Neural progenitor cell (in vitro differentiated cells): Measurements from ENCODE around the gene FHIP1A. TPM values are rescaled to one million over a fixed set of nuclear protein-coding genes. Genes with fewer than 3 reads are reported as not detected.

Experiments used
- DNase-seq: peaks from one replicate; pipeline ENCODE4 v3.0.0-alpha.2; 2016; ENCODE audit warnings: low spot score
- H2AFZ ChIP-seq: fragments of 200-600 bp; sonication (generic); replicated peaks from 2 replicates; pipeline ENCODE4 v1.6.1; 2016; ENCODE audit warnings: antibody characterized with exemption
- H3F3A ChIP-seq: fragments of 200-600 bp; sonication (generic); 2 replicates; pipeline ENCODE4 v1.6.1; 2016; ENCODE audit warnings: antibody characterized with exemption, low read depth
- H3K27ac ChIP-seq: fragments of 200-600 bp; sonication (generic); 2 replicates; pipeline ENCODE4 v1.5.1; 2016; ENCODE audit warnings: mild to moderate bottlenecking
- H3K27me3 ChIP-seq: fragments of 200-600 bp; sonication (generic); 2 replicates; pipeline ENCODE4 v1.6.1; 2016; ENCODE audit warnings: mild to moderate bottlenecking, moderate library complexity
- H3K36me3 ChIP-seq: fragments of 200-600 bp; sonication (generic); 2 replicates; pipeline ENCODE4 v1.5.1; 2016
- H3K4me1 ChIP-seq: fragments of 200-600 bp; sonication (generic); 2 replicates; pipeline ENCODE4 v1.6.1; 2016; ENCODE audit warnings: mixed run types
- H3K4me2 ChIP-seq: fragments of 200-600 bp; sonication (generic); 2 replicates; pipeline ENCODE4 v1.6.1; 2016
- H3K4me3 ChIP-seq: fragments of 200-600 bp; sonication (generic); 2 replicates; pipeline ENCODE4 v1.5.1; 2016
- H3K79me2 ChIP-seq: fragments of 200-600 bp; sonication (generic); 2 replicates; pipeline ENCODE4 v1.6.1; 2016; ENCODE audit warnings: low read depth
- H3K9ac ChIP-seq: fragments of 200-600 bp; sonication (generic); 2 replicates; pipeline ENCODE4 v1.6.1; 2016
- H3K9me3 ChIP-seq: fragments of 200-600 bp; sonication (generic); 2 replicates; pipeline ENCODE4 v1.5.1; 2016; ENCODE audit warnings: low read depth
- H4K20me1 ChIP-seq: fragments of 200-600 bp; sonication (generic); 2 replicates; pipeline ENCODE4 v1.6.1; 2016; ENCODE audit warnings: low read depth
- H3K27ac Mint-ChIP-seq: 3 replicates; pipeline ENCODE4 v1.8.0; 2021; ENCODE audit warnings: mixed read lengths
- H3K27me3 Mint-ChIP-seq: 2 replicates; pipeline ENCODE4 v1.8.0; 2022; ENCODE audit warnings: low read depth, mild to moderate bottlenecking, inconsistent platforms, moderate library complexity, mixed read lengths; ENCODE audit not compliant: insufficient read depth
- H3K36me3 Mint-ChIP-seq: 3 replicates; pipeline ENCODE4 v1.8.0; 2021; ENCODE audit warnings: mixed read lengths
- H3K4me1 Mint-ChIP-seq: 3 replicates; pipeline ENCODE4 v1.8.0; 2021; ENCODE audit warnings: mixed read lengths
- H3K4me3 Mint-ChIP-seq: 3 replicates; pipeline ENCODE4 v1.8.0; 2021; ENCODE audit warnings: mild to moderate bottlenecking, moderate library complexity, mixed read lengths
- H3K9me3 Mint-ChIP-seq: 3 replicates; pipeline ENCODE4 v1.8.0; 2020; ENCODE audit warnings: mixed read lengths
- CTCF ChIP-seq: fragments of 200-600 bp; sonication (generic); IDR thresholded peaks from 2 replicates; pipeline ENCODE4 v1.5.1; 2017; ENCODE audit warnings: antibody characterized with exemption, mild to moderate bottlenecking
- EZH2 ChIP-seq: fragments of 200-600 bp; sonication (generic); IDR thresholded peaks from 2 replicates; pipeline ENCODE4 v1.6.1; 2017; ENCODE audit warnings: antibody characterized with exemption, mild to moderate bottlenecking, moderate library complexity
- EZH2phosphoT487 ChIP-seq: fragments of 200-600 bp; sonication (generic); IDR thresholded peaks from 2 replicates; pipeline ENCODE4 v1.6.1; 2017; ENCODE audit warnings: antibody characterized with exemption
- total RNA-seq: library from RNA; depleted of rRNA; stranded (reverse); fragments of >200 nt; gene quantifications from 2 replicates; pipeline ENCODE4 v1.2.3, GENCODE V29; 2015; ENCODE audit warnings: low replicate concordance

The FHIP1A gene
- total RNA-seq, 1 donor from 2014 or later = 25.7 TPM

- H3K4me1 Mint-ChIP-seq = peaks cover 14% of the 10 kb centered on the region
- no peaks in the 10 kb centered on the region for H4K20me1 ChIP-seq
- H3K27me3 Mint-ChIP-seq = peaks cover 17% of the 10 kb centered on the region
- peak overlapping the region; percentile 95 for H3K4me2 ChIP-seq
- no peaks in the 10 kb centered on the region for H3K9me3 Mint-ChIP-seq
- no peak overlapping the region for H3K27ac Mint-ChIP-seq
- peak overlapping the region; percentile 84 for H2AFZ ChIP-seq
- no peaks in the 10 kb centered on the region for H3K36me3 Mint-ChIP-seq
- H3K79me2 ChIP-seq = peaks cover 17% of the 10 kb centered on the region
- no peaks in the 10 kb centered on the region for H3K9me3 ChIP-seq
- H3K36me3 ChIP-seq = no peaks in the 10 kb centered on the region
- H3K9ac ChIP-seq = no peak overlapping the region
- peak overlapping the region; percentile 91 for H3K4me3 ChIP-seq
- peak overlapping the region; percentile 93 for H3K4me3 Mint-ChIP-seq
- peak; percentile 68 for DNase-seq
- H3K4me1 ChIP-seq = peaks cover 6% of the 10 kb centered on the region
- H3F3A ChIP-seq = peaks cover 29% of the 10 kb centered on the region
- no peak for TF ChIP-seq EZH2phosphoT487
- no peak for TF ChIP-seq CTCF
- no peak for TF ChIP-seq EZH2
- H3K27ac ChIP-seq = no peak overlapping the region
- H3K27me3 ChIP-seq = peaks cover 22% of the 10 kb centered on the region
These were observed 716 bp downstream of the FHIP1A start for GRCh38 chr4:151409470-151410313.

DNA sequence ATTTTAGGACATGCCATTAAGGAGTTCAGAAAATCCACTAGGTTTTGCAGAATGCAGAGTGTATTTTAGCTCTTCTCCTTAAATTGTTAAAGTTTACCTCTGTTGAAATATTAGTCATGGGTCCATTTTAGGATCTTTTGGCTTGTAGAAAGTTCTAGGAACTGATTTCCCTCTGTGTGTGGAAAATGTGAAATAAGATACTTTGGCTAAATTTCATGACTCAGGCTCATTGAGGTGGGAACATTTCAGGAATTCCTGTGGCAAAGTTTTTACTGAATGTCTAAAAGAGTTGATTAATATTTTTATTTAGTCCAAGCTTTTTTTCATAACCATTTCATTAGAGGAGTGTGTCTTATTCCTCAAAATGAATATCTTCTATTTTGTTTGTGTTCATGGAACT, 7.0 kb downstream of the FHIP1A start:
- Histone ChIP-seq H2AFZ (no peak overlapping the region), H3K9me3 (no peaks in the 10 kb centered on the region), H3F3A (peaks cover 7% of the 10 kb centered on the region), H3K4me2 (no peak overlapping the region), H3K36me3 (no peaks in the 10 kb centered on the region), H3K9ac (no peak overlapping the region), H3K79me2 (peaks cover 13% of the 10 kb centered on the region), H4K20me1 (no peaks in the 10 kb centered on the region), H3K4me3 (no peak overlapping the region), H3K27me3 (no peaks in the 10 kb centered on the region), H3K27ac (no peak overlapping the region), H3K4me1 (peaks cover 4% of the 10 kb centered on the region)
- H3K36me3 Mint-ChIP-seq = no peaks in the 10 kb centered on the region
- no peak for TF ChIP-seq EZH2phosphoT487
- TF ChIP-seq CTCF = no peak
- no peaks in the 10 kb centered on the region for H3K4me1 Mint-ChIP-seq
- no peak overlapping the region for H3K4me3 Mint-ChIP-seq
- peaks cover 2% of the 10 kb centered on the region for H3K27me3 Mint-ChIP-seq
- no peaks in the 10 kb centered on the region for H3K9me3 Mint-ChIP-seq
- DNase-seq = no peak
- H3K27ac Mint-ChIP-seq = no peak overlapping the region

DNA sequence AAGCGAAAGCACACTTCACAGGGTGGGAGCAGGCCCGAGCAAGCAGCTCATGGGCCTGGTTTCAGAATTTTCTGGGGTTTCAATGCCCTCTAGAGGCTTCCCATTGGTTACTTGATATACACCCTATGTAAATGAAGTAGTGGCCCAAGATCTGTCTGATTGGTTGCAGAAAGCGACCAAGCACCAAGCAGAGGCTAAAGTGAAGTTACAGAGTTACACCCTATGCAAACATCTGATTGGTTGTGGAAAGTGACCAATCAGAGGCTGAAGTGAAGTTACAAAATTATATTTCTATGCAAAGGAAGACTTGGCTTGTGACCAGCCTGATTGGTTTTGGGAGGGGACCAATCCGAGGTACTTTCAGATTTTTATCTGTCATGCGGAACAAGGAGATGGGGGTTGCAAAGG, 8.2 kb downstream of the FHIP1A start:
- Histone ChIP-seq H3K27ac (no peak overlapping the region), H3K9me3 (no peaks in the 10 kb centered on the region), H2AFZ (peak overlapping the region; percentile 28), H3K27me3 (no peaks in the 10 kb centered on the region), H3K4me1 (peaks cover 4% of the 10 kb centered on the region), H4K20me1 (no peaks in the 10 kb centered on the region), H3K4me2 (no peak overlapping the region), H3K4me3 (no peak overlapping the region), H3K9ac (no peak overlapping the region), H3K79me2 (peaks cover 5% of the 10 kb centered on the region), H3K36me3 (no peaks in the 10 kb centered on the region), H3F3A (peaks cover 7% of the 10 kb centered on the region)
- Mint-ChIP-seq H3K27me3 (peaks cover 2% of the 10 kb centered on the region), H3K27ac (no peak overlapping the region), H3K36me3 (no peaks in the 10 kb centered on the region), H3K4me3 (no peak overlapping the region), H3K9me3 (no peaks in the 10 kb centered on the region), H3K4me1 (no peaks in the 10 kb centered on the region)
- TF ChIP-seq EZH2 = no peak
- TF ChIP-seq EZH2phosphoT487 = no peak
- no peak for TF ChIP-seq CTCF
- DNase-seq = peak; percentile 24
